ENCODE data around the gene GPR132. TPM values are rescaled to one million over a fixed set of nuclear protein-coding genes. Genes with fewer than 3 reads are reported as not detected.
A peak's percentile ranks its signal among the peaks of the same experiment; 100 is the strongest.

The GPR132 gene
- total RNA-seq, 1 donor from 2014 or later = 9.1 TPM

DNA sequence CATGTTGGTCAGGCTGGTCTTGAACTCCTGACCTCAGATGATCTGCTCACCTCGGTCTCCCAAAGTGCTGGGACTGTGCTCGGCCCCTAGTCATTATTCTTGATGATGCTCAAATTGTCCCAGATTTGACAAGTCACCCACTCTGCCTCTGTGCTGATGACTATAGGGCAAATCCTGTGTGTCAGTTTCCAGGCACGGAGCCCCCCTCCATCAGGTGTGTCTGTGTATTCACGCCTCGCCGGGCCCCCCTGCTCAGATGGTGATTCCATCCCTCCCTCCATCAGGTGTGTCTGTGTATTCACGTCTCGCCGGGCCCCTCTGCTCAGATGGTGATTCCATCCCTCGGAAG lies 4.3 kb upstream of the GPR132 start:
- Histone ChIP-seq H3K4me3 (no peak overlapping the region), H3K27me3 (no peaks in the 10 kb centered on the region), H3K27ac (no peak overlapping the region), H3K36me3 (no peaks in the 10 kb centered on the region), H3K9me3 (no peaks in the 10 kb centered on the region), H3K4me1 (no peaks in the 10 kb centered on the region)
- intact Hi-C loops (cut with DNase I) = no loop called here
- TF ChIP-seq POLR2AphosphoS5 (IDR thresholded peaks at IDR 0.05; ENCODE audit: insufficient read depth in 1 of 2, low read depth in 1 of 2) = no peak
- no peak for TF ChIP-seq POLR2A (IDR thresholded peaks at IDR 0.05)
- no peak for DNase-seq (ENCODE audit: extremely low spot score in 2 of 2)

DNA sequence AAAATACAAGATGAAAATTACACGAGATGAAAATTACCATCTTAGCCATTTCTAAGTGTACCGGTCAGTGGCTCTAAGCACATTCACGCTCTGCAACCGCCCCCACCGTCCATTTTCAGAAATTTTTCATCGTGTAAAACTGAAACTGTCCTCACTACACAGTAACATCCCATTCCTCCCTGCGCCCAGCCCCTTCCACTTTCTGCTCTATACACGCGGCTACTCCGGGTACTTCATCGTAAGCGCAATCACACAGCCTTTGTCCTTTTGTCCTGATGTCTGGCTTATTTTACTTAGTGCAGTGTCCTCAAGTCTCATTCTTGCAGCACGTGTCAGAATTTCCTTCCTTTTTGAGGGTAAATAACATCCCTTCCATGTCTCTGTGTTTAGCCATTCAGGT lies 3.6 kb upstream of the GPR132 start:
- intact Hi-C loops (cut with DNase I) = no loop called here
- Histone ChIP-seq H3K27me3 (no peaks in the 10 kb centered on the region), H3K4me3 (no peak overlapping the region), H3K27ac (no peak overlapping the region), H3K4me1 (no peaks in the 10 kb centered on the region), H3K36me3 (no peaks in the 10 kb centered on the region), H3K9me3 (no peaks in the 10 kb centered on the region)
- no peak for TF ChIP-seq POLR2A (IDR thresholded peaks at IDR 0.05)
- TF ChIP-seq, protein P1, sequence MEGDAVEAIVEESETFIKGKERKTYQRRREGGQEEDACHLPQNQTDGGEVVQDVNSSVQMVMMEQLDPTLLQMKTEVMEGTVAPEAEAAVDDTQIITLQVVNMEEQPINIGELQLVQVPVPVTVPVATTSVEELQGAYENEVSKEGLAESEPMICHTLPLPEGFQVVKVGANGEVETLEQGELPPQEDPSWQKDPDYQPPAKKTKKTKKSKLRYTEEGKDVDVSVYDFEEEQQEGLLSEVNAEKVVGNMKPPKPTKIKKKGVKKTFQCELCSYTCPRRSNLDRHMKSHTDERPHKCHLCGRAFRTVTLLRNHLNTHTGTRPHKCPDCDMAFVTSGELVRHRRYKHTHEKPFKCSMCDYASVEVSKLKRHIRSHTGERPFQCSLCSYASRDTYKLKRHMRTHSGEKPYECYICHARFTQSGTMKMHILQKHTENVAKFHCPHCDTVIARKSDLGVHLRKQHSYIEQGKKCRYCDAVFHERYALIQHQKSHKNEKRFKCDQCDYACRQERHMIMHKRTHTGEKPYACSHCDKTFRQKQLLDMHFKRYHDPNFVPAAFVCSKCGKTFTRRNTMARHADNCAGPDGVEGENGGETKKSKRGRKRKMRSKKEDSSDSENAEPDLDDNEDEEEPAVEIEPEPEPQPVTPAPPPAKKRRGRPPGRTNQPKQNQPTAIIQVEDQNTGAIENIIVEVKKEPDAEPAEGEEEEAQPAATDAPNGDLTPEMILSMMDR (IDR thresholded peaks at IDR 0.05) = no peak
- TF ChIP-seq POLR2AphosphoS5 (IDR thresholded peaks at IDR 0.05; ENCODE audit: insufficient read depth in 1 of 2, low read depth in 1 of 2) = no peak
- DNase-seq (ENCODE audit: extremely low spot score in 2 of 2) = no peak

DNA sequence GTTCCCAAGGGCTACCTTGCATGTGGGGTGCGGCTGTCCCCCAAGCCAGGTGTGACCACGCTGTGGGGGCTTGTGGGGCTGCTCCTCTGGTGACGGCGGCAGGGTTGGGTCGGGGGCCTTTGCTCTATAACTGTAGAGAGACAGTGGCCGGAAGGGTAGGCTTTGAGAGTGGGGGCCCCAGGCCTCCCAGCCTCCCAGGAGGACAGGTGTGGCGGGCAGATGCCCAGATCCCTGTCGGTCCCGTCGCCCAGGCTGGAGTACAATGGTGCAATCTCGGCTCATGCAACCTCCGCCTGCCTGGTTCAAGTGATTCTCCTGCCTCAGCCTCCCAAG lies 2.7 kb upstream of the GPR132 start:
- no peaks in the 10 kb centered on the region for H3K9me3 ChIP-seq
- H3K27ac ChIP-seq = no peak overlapping the region
- intact Hi-C loops (cut with DNase I) = no loop called here
- TF ChIP-seq POLR2A (IDR thresholded peaks at IDR 0.05) (no peak), POLR2AphosphoS5 (IDR thresholded peaks at IDR 0.05; ENCODE audit: insufficient read depth in 1 of 2, low read depth in 1 of 2) (no peak)
- TF ChIP-seq, protein P1 (IDR thresholded peaks at IDR 0.05) = no peak
- H3K36me3 ChIP-seq = no peaks in the 10 kb centered on the region
- H3K4me1 ChIP-seq = no peaks in the 10 kb centered on the region
- no peak overlapping the region for H3K4me3 ChIP-seq
- no peak for DNase-seq (ENCODE audit: extremely low spot score in 2 of 2)
- no peaks in the 10 kb centered on the region for H3K27me3 ChIP-seq

DNA sequence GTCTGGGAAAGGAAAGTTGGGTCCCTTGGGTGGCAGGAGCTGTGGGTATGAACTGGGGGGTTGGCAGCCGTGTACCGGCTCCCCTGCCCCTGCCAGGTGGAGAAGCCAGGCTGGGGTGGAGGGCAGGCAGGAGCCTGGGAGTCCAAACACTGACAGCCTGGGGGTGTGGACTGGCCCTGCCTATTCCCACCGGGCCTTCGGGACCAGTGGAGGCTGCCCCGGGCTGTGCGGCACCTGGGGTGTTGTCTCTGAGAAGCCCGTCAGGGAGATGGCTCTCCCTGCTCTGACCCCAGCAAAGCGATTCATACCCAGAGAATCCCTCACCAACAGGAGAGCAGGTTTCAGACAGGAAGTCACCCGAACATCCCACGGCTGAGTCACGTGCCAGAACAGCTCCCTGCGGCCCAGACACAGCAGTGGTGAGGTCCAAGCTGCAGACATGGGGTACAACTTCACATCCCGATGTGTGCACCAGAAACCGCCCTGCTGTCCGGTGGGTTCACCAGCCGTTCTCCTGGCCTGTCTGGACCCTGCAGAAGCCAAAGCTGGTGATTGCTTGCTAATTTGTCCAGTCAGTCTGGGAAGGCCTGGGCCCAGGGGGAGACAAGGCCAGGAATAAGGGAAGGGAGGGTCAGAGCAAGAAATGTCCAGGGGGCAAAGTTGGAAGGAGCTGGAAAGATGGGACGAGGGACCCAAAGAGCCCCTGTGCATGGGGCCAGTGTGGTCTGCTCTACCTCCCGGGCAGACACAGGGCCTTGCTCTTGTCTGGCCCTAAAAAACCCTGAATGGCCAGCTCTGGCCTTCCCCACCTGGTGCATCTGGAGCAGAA lies 2.1 kb upstream of the GPR132 start:
- no peaks in the 10 kb centered on the region for H3K4me1 ChIP-seq
- intact Hi-C loops (cut with DNase I) = no loop called here
- TF ChIP-seq POLR2A (IDR thresholded peaks at IDR 0.05) (no peak), POLR2AphosphoS5 (IDR thresholded peaks at IDR 0.05; ENCODE audit: insufficient read depth in 1 of 2, low read depth in 1 of 2) (no peak)
- TF ChIP-seq, protein P1 (IDR thresholded peaks at IDR 0.05) = no peak
- H3K4me3 ChIP-seq = no peak overlapping the region
- no peaks in the 10 kb centered on the region for H3K27me3 ChIP-seq
- H3K27ac ChIP-seq = no peak overlapping the region
- H3K36me3 ChIP-seq = no peaks in the 10 kb centered on the region
- no peak for DNase-seq (ENCODE audit: extremely low spot score in 2 of 2)
- no peaks in the 10 kb centered on the region for H3K9me3 ChIP-seq

DNA sequence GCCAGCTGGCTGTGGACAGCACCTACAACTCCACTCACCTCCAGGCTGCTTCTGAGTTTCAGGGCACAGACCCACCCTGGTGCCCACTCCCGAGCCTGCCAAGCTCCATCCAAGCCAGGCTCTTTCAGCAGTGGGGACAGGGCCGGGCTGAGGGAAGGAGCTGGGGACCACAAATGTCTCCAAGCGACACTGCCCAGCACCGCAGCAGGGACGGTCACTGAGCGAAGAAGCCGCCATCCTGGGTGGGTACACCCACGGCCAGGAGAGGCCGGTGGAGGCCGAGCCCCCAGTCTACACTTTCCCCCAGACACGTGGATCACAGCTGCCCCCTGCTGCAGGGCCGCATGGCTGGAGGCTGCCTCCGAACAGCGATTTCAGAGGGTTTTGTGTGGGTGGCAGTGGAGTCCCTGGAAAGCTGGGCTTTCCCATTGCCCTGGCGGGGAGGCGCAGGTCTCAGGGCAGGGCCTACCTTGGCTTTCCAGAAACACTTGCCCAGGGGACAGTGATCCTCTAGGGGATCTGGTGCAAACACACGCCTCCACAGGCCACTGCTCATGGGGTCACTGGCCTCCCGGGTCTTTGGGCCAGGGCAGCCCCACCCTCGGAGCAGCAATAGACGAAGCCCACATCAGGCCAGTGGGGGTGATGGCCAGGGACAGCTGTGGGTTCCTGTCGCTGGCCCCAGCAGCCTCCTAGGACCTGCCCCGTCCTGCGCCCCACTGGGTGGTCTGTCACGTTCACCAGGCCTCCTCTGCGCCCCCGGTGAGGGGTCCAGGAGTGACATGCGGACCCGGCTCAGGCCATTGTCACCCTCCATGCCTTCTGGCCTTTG lies 1.2 kb upstream of the GPR132 start:
- TF ChIP-seq POLR2A (IDR thresholded peaks at IDR 0.05) = no peak
- TF ChIP-seq, protein P1 (IDR thresholded peaks at IDR 0.05) = no peak
- no peak for TF ChIP-seq POLR2AphosphoS5 (IDR thresholded peaks at IDR 0.05; ENCODE audit: insufficient read depth in 1 of 2, low read depth in 1 of 2)
- Histone ChIP-seq H3K9me3 (no peaks in the 10 kb centered on the region), H3K36me3 (no peaks in the 10 kb centered on the region), H3K27ac (peak overlapping the region; percentile 36), H3K4me3 (no peak overlapping the region), H3K4me1 (no peaks in the 10 kb centered on the region), H3K27me3 (no peaks in the 10 kb centered on the region)
- intact Hi-C loops (cut with DNase I) = no loop called here
- no peak for DNase-seq (ENCODE audit: extremely low spot score in 2 of 2)

Measured in vagina (tissue), 2 donors.